Keratinocyte (primary cell): Measurements from ENCODE around the gene EXOC3L1.

Experiments used
- EZH2 ChIP-seq: IDR thresholded peaks from one replicate; pipeline ENCODE4 v1.6.1; 2012; ENCODE audit warnings: inconsistent platforms, mild to moderate bottlenecking, low read length, moderate library complexity
- TF ChIP-seq, protein P1 (sequence below), 3 experiments: IDR thresholded peaks in 1 of 3; conservative IDR thresholded peaks in 1 of 3; optimal IDR thresholded peaks in 1 of 3; 2 replicates in 2 of 3; 3 replicates in 1 of 3; pipeline versions ENCODE3 to v1.5.1; 2011; ENCODE audit warnings: low read length in 3 of 3, mild to moderate bottlenecking in 3 of 3, moderate library complexity in 2 of 3, control low read depth in 1 of 3, inconsistent platforms in 1 of 3; ENCODE audit not compliant: insufficient read depth in 2 of 3; ENCODE audit errors: extremely low read depth in 1 of 3

DNA sequence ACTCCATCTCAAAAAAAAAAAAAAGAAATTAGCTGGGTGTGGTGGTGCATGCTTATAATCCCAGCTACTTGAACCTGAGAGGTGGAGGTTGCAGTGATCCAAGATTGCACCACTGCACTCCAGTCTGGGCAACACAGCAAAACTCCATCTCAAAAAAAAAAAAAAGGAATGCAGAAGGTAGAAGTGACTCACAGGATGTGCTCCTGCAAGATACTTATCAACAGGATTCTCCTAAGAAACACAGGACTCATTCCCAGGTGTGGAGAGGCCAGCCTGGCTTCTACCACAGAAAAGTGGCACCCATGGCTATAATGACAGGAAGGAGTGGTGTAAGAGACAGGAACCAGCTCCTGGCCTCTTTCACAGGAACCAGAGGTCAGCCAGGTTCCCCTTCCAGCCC is 22.8 kb upstream of the EXOC3L1 start:
- TF ChIP-seq, protein P1, sequence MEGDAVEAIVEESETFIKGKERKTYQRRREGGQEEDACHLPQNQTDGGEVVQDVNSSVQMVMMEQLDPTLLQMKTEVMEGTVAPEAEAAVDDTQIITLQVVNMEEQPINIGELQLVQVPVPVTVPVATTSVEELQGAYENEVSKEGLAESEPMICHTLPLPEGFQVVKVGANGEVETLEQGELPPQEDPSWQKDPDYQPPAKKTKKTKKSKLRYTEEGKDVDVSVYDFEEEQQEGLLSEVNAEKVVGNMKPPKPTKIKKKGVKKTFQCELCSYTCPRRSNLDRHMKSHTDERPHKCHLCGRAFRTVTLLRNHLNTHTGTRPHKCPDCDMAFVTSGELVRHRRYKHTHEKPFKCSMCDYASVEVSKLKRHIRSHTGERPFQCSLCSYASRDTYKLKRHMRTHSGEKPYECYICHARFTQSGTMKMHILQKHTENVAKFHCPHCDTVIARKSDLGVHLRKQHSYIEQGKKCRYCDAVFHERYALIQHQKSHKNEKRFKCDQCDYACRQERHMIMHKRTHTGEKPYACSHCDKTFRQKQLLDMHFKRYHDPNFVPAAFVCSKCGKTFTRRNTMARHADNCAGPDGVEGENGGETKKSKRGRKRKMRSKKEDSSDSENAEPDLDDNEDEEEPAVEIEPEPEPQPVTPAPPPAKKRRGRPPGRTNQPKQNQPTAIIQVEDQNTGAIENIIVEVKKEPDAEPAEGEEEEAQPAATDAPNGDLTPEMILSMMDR (optimal IDR thresholded peaks at IDR 0.05 in 1 of 3, IDR thresholded peaks at IDR 0.05 in 1 of 3, conservative IDR thresholded peaks at IDR 0.05 in 1 of 3; ENCODE audit: extremely low read depth in 1 of 3, insufficient read depth in 2 of 3, low read length in 3 of 3) = no peak
- TF ChIP-seq EZH2 = no peak
